H7 (cell line): ENCODE results near the gene S100A3. TPM values are rescaled to one million over a fixed set of nuclear protein-coding genes. Genes with fewer than 3 reads are reported as not detected.
A peak's percentile ranks its signal among the peaks of the same experiment; 100 is the strongest.
"Not testable (repeated sequence)": the region's sequence is repeated elsewhere in the genome, so short reads cannot be mapped to it uniquely, and the experiment has no call there.

Experiments used
- DNase-seq: peaks from one replicate; pipeline ENCODE4 v3.0.0; 2012
- H3K27me3 ChIP-seq: 2 replicates; pipeline ENCODE4 v1.6.0; 2011; ENCODE audit warnings: mild to moderate bottlenecking, low read length; ENCODE audit not compliant: control insufficient read depth, insufficient read depth
- H3K36me3 ChIP-seq: replicated peaks from 2 replicates; pipeline ENCODE4 v1.5.1; 2011; ENCODE audit warnings: low read length; ENCODE audit not compliant: control insufficient read depth, insufficient read depth
- H3K4me3 ChIP-seq: 2 replicates; pipeline ENCODE4 v1.5.1; 2011; ENCODE audit warnings: low read depth, mild to moderate bottlenecking, control low read depth, low read length, moderate library complexity; ENCODE audit not compliant: insufficient read depth
- total RNA-seq: library from RNA; depleted of rRNA; stranded (reverse); fragments of >200 nt; shearing (Covaris generic); gene quantifications from 2 replicates; pipeline ENCODE4 v1.2.3, GENCODE V29; 2014; rRNA removed

S100A3 gene
- total RNA-seq, result 0.30 and 0.31 TPM in 2 replicates

- Histone ChIP-seq H3K36me3 (no peaks in the 10 kb centered on the region), H3K4me3 (no peak within 1 kb of the TSS), H3K27me3 (peaks cover 2% of the 10 kb centered on the region; the same call in 1 of the 2 replicates)
- no peak for DNase-seq
These were observed at the start of gene S100A3 for GRCh38 chr1:153548722-153549688. Gene S100A3, minus strand, starts transcription at chr1:153549258. Its CDS starts 773 bp downstream, at chr1:153548485.

GRCh38 chr1:153598309-153599172 lies 49.5 kb upstream of the S100A3 start:
- H3K4me3 ChIP-seq, result no peak overlapping the region
- H3K36me3 ChIP-seq, result no peaks in the 10 kb centered on the region
- peak; percentile 85 for DNase-seq
- H3K27me3 ChIP-seq, result no peaks in the 10 kb centered on the region

- Histone ChIP-seq H3K4me3 (no peak overlapping the region), H3K36me3 (no peaks in the 10 kb centered on the region), H3K27me3 (no peaks in the 10 kb centered on the region)
- no peak for DNase-seq
These were observed 48.1 kb upstream of the S100A3 start for GRCh38 chr1:153597206-153597605.

- no peak overlapping the region for H3K4me3 ChIP-seq
- no peaks in the 10 kb centered on the region for H3K36me3 ChIP-seq
- DNase-seq, result no peak
- H3K27me3 ChIP-seq, result no peaks in the 10 kb centered on the region
These were observed 43.7 kb upstream of the S100A3 start for GRCh38 chr1:153592748-153593147.

GRCh38 chr1:153588482-153588881 lies 39.4 kb upstream of the S100A3 start:
- DNase-seq, result no peak
- Histone ChIP-seq H3K27me3 (no peaks in the 10 kb centered on the region), H3K36me3 (no peaks in the 10 kb centered on the region), H3K4me3 (no peak overlapping the region)

- not testable (repeated sequence) for DNase-seq, H3K27me3 ChIP-seq, H3K36me3 ChIP-seq, H3K4me3 ChIP-seq
These were observed 39.0 kb upstream of the S100A3 start for GRCh38 chr1:153588033-153588432.

GRCh38 chr1:153587314-153587713 lies 38.3 kb upstream of the S100A3 start:
- no peak overlapping the region for H3K4me3 ChIP-seq
- H3K36me3 ChIP-seq, result no peaks in the 10 kb centered on the region
- DNase-seq, result no peak
- no peaks in the 10 kb centered on the region for H3K27me3 ChIP-seq

- Histone ChIP-seq H3K27me3 (no peaks in the 10 kb centered on the region), H3K36me3 (no peaks in the 10 kb centered on the region)
These were observed 37.3 kb upstream of the S100A3 start for GRCh38 chr1:153586347-153586746.

DNA sequence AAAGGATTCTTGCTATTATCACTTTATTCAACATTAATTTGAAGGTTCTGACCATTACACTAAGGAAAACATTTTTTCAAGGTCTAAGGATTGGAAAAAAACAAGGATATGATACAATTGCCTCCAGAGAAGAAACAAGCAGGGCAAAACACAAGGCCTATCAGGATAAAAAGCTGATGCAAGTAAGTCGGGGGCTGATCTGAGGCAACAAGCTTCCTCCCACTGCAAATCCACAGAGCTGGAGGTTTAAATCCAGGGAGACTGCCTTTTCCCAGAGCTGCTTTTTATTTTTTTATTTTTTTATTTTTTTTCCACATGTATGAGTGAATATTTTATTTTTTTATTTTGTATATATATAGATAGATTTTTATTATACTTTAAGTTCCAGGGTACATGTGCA lies 35.9 kb upstream of the S100A3 start:
- no peak overlapping the region for H3K4me3 ChIP-seq
- DNase-seq, result no peak
- no peaks in the 10 kb centered on the region for H3K27me3 ChIP-seq
- no peaks in the 10 kb centered on the region for H3K36me3 ChIP-seq

More at GRCh38 chr1:153586347-153586746, 37.3 kb upstream of the S100A3 start:
- DNase-seq, result no peak
- H3K4me3 ChIP-seq, result no peak overlapping the region

GRCh38 chr1:153583976-153584375 lies 34.9 kb upstream of the S100A3 start:
- DNase-seq, result no peak
- Histone ChIP-seq H3K36me3 (no peaks in the 10 kb centered on the region), H3K27me3 (no peaks in the 10 kb centered on the region), H3K4me3 (no peak overlapping the region)

DNA sequence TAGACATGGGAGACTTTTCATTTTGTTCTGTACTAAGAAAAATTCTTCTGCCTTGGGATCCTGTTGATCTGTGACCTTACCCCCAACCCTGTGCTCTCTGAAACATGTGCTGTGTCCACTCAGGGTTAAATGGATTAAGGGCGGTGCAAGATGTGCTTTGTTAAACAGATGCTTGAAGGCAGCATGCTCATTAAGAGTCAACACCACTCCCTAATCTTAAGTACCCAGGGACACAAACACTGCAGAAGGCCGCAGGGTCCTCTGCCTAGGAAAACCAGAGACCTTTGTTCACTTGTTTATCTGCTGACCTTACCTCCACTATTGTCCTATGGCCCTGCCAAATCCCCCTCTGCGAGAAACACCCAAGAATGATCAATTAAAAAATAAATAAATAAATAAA lies 34.5 kb upstream of the S100A3 start:
- not testable (repeated sequence) for DNase-seq, H3K4me3 ChIP-seq, H3K36me3 ChIP-seq, H3K27me3 ChIP-seq

- H3K4me3 ChIP-seq, H3K36me3 ChIP-seq, H3K27me3 ChIP-seq, DNase-seq: not testable (repeated sequence)
These were observed 33.8 kb upstream of the S100A3 start for GRCh38 chr1:153582836-153583235.

DNA sequence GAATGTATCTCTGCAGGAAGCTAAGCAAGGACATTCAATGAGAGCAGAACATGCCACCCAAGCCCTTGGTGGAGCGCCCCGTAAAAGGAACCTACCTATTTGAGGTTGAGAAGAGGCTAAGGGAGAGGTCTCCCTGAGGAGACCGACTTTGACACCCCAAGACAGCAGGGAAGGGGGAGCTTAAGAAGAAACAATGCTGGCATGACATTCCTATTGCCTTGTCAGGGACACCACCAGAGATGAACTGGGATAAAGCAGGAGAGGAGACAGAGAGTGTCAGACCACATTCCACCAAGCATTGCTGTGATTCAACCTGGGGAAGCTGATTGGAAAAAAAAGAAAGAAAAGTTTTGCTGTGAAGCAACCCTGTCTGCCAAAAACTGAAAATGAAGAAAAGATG lies 29.9 kb upstream of the S100A3 start:
- Histone ChIP-seq H3K4me3 (no peak overlapping the region), H3K36me3 (no peaks in the 10 kb centered on the region), H3K27me3 (no peaks in the 10 kb centered on the region)
- no peak for DNase-seq

GRCh38 chr1:153578490-153578889 lies 29.4 kb upstream of the S100A3 start:
- Histone ChIP-seq H3K4me3 (no peak overlapping the region), H3K36me3 (no peaks in the 10 kb centered on the region), H3K27me3 (no peaks in the 10 kb centered on the region)
- DNase-seq, result no peak
